Measurements from ENCODE around the gene CD101. TPM values are rescaled to one million over a fixed set of nuclear protein-coding genes. Genes with fewer than 3 reads are reported as not detected.

The CD101 gene
- total RNA-seq, 1 experiment from 2014 or later, result 0.37 TPM

- Mint-ChIP-seq H3K27me3 (ENCODE audit: insufficient read depth, unreplicated experiment) (no peaks in the 10 kb centered on the region), H3K4me3 (ENCODE audit: unreplicated experiment) (no peak overlapping the region), H3K4me1 (ENCODE audit: insufficient read depth, unreplicated experiment) (no peaks in the 10 kb centered on the region), H3K9me3 (ENCODE audit: unreplicated experiment) (no peaks in the 10 kb centered on the region), H3K36me3 (ENCODE audit: insufficient read depth, unreplicated experiment) (no peaks in the 10 kb centered on the region), H3K27ac (ENCODE audit: low read depth, unreplicated experiment) (no peak overlapping the region)
- BruUV-seq (replicated peaks), result no TSS peak
- DNase-seq (ENCODE audit: unreplicated experiment), result no peak
- POLR2A ChIA-PET, result interaction anchor here (1.0 kb wide), 1 partner anchor 184 kb away, joined by 3 read pairs; no protein-coding TSS in a partner anchor
- intact Hi-C loops (cut with micrococcal nuclease), result no loop called here
- TF ChIP-seq, protein P1, sequence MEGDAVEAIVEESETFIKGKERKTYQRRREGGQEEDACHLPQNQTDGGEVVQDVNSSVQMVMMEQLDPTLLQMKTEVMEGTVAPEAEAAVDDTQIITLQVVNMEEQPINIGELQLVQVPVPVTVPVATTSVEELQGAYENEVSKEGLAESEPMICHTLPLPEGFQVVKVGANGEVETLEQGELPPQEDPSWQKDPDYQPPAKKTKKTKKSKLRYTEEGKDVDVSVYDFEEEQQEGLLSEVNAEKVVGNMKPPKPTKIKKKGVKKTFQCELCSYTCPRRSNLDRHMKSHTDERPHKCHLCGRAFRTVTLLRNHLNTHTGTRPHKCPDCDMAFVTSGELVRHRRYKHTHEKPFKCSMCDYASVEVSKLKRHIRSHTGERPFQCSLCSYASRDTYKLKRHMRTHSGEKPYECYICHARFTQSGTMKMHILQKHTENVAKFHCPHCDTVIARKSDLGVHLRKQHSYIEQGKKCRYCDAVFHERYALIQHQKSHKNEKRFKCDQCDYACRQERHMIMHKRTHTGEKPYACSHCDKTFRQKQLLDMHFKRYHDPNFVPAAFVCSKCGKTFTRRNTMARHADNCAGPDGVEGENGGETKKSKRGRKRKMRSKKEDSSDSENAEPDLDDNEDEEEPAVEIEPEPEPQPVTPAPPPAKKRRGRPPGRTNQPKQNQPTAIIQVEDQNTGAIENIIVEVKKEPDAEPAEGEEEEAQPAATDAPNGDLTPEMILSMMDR (IDR thresholded peaks at IDR 0.05; ENCODE audit: unreplicated experiment), result no peak
- CTCF ChIA-PET, result no interaction called here
These were observed 24.0 kb downstream of the CD101 start for GRCh38 chr1:117025568-117025967.

- BruUV-seq (replicated peaks), result no TSS peak
- DNase-seq (ENCODE audit: unreplicated experiment), result no peak
- Mint-ChIP-seq H3K36me3 (ENCODE audit: insufficient read depth, unreplicated experiment) (no peaks in the 10 kb centered on the region), H3K4me1 (ENCODE audit: insufficient read depth, unreplicated experiment) (no peaks in the 10 kb centered on the region), H3K27ac (ENCODE audit: low read depth, unreplicated experiment) (no peak overlapping the region), H3K27me3 (ENCODE audit: insufficient read depth, unreplicated experiment) (no peaks in the 10 kb centered on the region), H3K4me3 (ENCODE audit: unreplicated experiment) (no peak overlapping the region), H3K9me3 (ENCODE audit: unreplicated experiment) (no peaks in the 10 kb centered on the region)
- intact Hi-C loops (cut with micrococcal nuclease), result no loop called here
- CTCF ChIA-PET, result no interaction called here
- POLR2A ChIA-PET, result no interaction called here
- TF ChIP-seq, protein P1 (IDR thresholded peaks at IDR 0.05; ENCODE audit: unreplicated experiment), result no peak
These were observed 24.8 kb downstream of the CD101 start for GRCh38 chr1:117026361-117026760.

- H3K36me3 Mint-ChIP-seq (ENCODE audit: insufficient read depth, unreplicated experiment), result no peaks in the 10 kb centered on the region
- no peaks in the 10 kb centered on the region for H3K9me3 Mint-ChIP-seq (ENCODE audit: unreplicated experiment)
- no peak overlapping the region for H3K27ac Mint-ChIP-seq (ENCODE audit: low read depth, unreplicated experiment)
- no peaks in the 10 kb centered on the region for H3K4me1 Mint-ChIP-seq (ENCODE audit: insufficient read depth, unreplicated experiment)
- intact Hi-C loops (cut with micrococcal nuclease), result no loop called here
- no TSS peak for BruUV-seq (replicated peaks)
- no peak for DNase-seq (ENCODE audit: unreplicated experiment)
- no peaks in the 10 kb centered on the region for H3K27me3 Mint-ChIP-seq (ENCODE audit: insufficient read depth, unreplicated experiment)
- TF ChIP-seq, protein P1 (IDR thresholded peaks at IDR 0.05; ENCODE audit: unreplicated experiment), result no peak
- CTCF ChIA-PET, result no interaction called here
- POLR2A ChIA-PET, result no interaction called here
- H3K4me3 Mint-ChIP-seq (ENCODE audit: unreplicated experiment), result no peak overlapping the region
These were observed 28.1 kb downstream of the CD101 start for GRCh38 chr1:117029685-117030084.

DNA sequence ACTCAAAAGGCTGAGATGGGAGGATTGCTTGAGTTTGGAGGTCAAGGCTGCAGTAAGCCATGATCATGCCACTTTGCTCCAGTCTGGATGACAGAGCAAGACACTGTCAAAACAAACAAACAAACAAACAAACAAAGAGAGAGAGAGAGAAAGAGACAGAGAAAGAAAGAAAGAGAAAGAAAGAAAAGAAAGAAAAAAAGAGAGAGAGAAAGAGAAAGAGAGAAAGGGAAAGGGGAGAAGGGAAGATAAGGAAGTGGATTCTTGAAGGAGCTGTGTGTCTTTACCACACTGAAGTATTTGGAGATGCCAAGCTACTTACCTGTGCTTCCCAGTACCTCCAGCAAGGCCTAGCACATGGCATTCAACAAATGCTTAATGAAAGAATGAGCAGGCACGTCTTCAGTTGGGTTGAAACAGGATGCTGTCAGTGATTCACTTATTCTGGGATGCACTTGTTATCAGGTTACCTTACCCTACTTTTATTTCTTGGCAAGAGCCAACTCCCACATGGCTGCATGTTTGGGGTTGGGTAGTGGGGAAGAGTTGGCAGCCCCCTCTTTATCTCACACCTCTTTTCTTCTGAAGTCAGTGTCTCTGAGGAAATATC is 28.8 kb downstream of the CD101 start:
- CTCF ChIA-PET, result no interaction called here
- no peaks in the 10 kb centered on the region for H3K4me1 Mint-ChIP-seq (ENCODE audit: insufficient read depth, unreplicated experiment)
- DNase-seq (ENCODE audit: unreplicated experiment), result no peak
- intact Hi-C loops (cut with micrococcal nuclease), result no loop called here
- POLR2A ChIA-PET, result no interaction called here
- no TSS peak for BruUV-seq (replicated peaks)
- TF ChIP-seq, protein P1 (IDR thresholded peaks at IDR 0.05; ENCODE audit: unreplicated experiment), result no peak
- no peaks in the 10 kb centered on the region for H3K9me3 Mint-ChIP-seq (ENCODE audit: unreplicated experiment)
- H3K27ac Mint-ChIP-seq (ENCODE audit: low read depth, unreplicated experiment), result no peak overlapping the region
- no peaks in the 10 kb centered on the region for H3K36me3 Mint-ChIP-seq (ENCODE audit: insufficient read depth, unreplicated experiment)
- no peaks in the 10 kb centered on the region for H3K27me3 Mint-ChIP-seq (ENCODE audit: insufficient read depth, unreplicated experiment)
- H3K4me3 Mint-ChIP-seq (ENCODE audit: unreplicated experiment), result no peak overlapping the region

Measured in MCF 10A (cell line).